Activated T-helper 9 cell treated with anti-CD3 and anti-CD28 coated beads, Interleukin-2, amount 50 U/mL, for 16 hours (primary cell): ENCODE measurements around the gene RNLS.
A peak's percentile ranks its signal among the peaks of the same experiment; 100 is the strongest.
"Not testable (repeated sequence)": the region's sequence is repeated elsewhere in the genome, so short reads cannot be mapped to it uniquely, and the experiment has no call there.

Experiments used
- DNase-seq: peaks from one replicate; pipeline ENCODE4 v3.0.0-alpha.2; 2020; ENCODE audit warnings: low read depth

Gene RNLS

GRCh38 chr10:88293073-88293472 lies 290.0 kb downstream of the RNLS start:
- no peak for DNase-seq

GRCh38 chr10:88292185-88292514 lies 291.0 kb downstream of the RNLS start:
- DNase-seq: no peak

- DNase-seq: no peak
Observed at GRCh38 chr10:88291289-88292184, 291.6 kb downstream of the RNLS start.

GRCh38 chr10:88289342-88289741 lies 293.8 kb downstream of the RNLS start:
- no peak for DNase-seq

- no peak for DNase-seq
Observed at GRCh38 chr10:88288320-88289059, 294.6 kb downstream of the RNLS start.

GRCh38 chr10:88286030-88286429 lies 297.1 kb downstream of the RNLS start:
- DNase-seq: no peak

- DNase-seq: no peak
Observed at GRCh38 chr10:88281592-88282347, 301.3 kb downstream of the RNLS start.

GRCh38 chr10:88280518-88280917 lies 302.6 kb downstream of the RNLS start:
- DNase-seq: no peak

GRCh38 chr10:88278912-88279311 lies 304.2 kb downstream of the RNLS start:
- no peak for DNase-seq

GRCh38 chr10:88276945-88277344 lies 306.2 kb downstream of the RNLS start:
- not testable (repeated sequence) for DNase-seq

GRCh38 chr10:88274286-88274685 lies 308.8 kb downstream of the RNLS start:
- no peak for DNase-seq

GRCh38 chr10:88273567-88273966 lies 309.6 kb downstream of the RNLS start:
- no peak for DNase-seq

GRCh38 chr10:88271761-88272543 lies 311.2 kb downstream of the RNLS start:
- no peak for DNase-seq

GRCh38 chr10:88270871-88271713 lies 312.0 kb downstream of the RNLS start:
- peak; percentile 29 for DNase-seq

GRCh38 chr10:88270061-88270808 lies 312.9 kb downstream of the RNLS start:
- no peak for DNase-seq

- no peak for DNase-seq
Observed at GRCh38 chr10:88262591-88263234, 320.4 kb downstream of the RNLS start.

- DNase-seq: no peak
Observed at GRCh38 chr10:88261152-88261551, 322.0 kb downstream of the RNLS start.

- no peak for DNase-seq
Observed at GRCh38 chr10:88260329-88261051, 322.6 kb downstream of the RNLS start.

GRCh38 chr10:88259381-88259780 lies 323.7 kb downstream of the RNLS start:
- DNase-seq: no peak
